Islet of Langerhans (tissue), 1 donor: ENCODE measurements around the gene LINGO3.
"Not testable (repeated sequence)": the region's sequence is repeated elsewhere in the genome, so short reads cannot be mapped to it uniquely, and the experiment has no call there.

ENCODE experiments used
- FAIRE-seq: peaks from one replicate; lab custom pipeline; 2011; peaks lifted over from hg19 to GRCh38; lab: Jason Lieb, UNC

Gene LINGO3

GRCh38 chr19:2281265-2282061 is 26.5 kb downstream of the LINGO3 start:
- not testable (repeated sequence) for FAIRE-seq

GRCh38 chr19:2280633-2281264 is 27.2 kb downstream of the LINGO3 start:
- no peak for FAIRE-seq

GRCh38 chr19:2278459-2279158 is 29.3 kb downstream of the LINGO3 start:
- FAIRE-seq: no peak

- FAIRE-seq: no peak
Observed at GRCh38 chr19:2277138-2277537, 30.8 kb downstream of the LINGO3 start.

DNA sequence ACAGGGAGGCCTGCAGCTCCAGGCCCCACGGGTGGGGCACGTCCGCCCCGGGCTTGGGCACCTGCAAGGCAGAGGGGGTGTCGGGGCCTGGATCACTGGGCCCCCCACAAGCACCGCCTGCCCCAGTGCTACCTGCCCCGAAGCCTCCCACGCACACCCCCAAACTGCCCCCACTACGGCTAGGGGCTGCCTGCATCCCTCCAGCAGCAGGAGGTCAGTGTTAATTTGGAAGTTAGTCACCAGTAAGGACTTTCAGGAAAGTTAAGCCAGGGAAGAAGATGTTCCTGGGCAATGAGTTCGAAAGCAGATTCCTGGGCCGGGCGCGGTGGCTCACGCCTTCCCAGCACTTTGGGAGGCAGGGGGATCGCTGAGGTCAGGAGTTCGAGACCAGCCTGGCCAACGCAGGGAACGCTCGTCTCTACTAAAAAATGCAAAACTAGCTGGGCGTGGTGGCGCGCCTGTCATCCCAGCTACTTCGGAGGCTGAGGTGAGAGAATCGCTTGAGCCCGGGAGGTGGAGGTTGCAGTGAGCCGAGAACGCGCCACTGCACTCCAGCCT is 31.4 kb downstream of the LINGO3 start:
- FAIRE-seq: no peak

DNA sequence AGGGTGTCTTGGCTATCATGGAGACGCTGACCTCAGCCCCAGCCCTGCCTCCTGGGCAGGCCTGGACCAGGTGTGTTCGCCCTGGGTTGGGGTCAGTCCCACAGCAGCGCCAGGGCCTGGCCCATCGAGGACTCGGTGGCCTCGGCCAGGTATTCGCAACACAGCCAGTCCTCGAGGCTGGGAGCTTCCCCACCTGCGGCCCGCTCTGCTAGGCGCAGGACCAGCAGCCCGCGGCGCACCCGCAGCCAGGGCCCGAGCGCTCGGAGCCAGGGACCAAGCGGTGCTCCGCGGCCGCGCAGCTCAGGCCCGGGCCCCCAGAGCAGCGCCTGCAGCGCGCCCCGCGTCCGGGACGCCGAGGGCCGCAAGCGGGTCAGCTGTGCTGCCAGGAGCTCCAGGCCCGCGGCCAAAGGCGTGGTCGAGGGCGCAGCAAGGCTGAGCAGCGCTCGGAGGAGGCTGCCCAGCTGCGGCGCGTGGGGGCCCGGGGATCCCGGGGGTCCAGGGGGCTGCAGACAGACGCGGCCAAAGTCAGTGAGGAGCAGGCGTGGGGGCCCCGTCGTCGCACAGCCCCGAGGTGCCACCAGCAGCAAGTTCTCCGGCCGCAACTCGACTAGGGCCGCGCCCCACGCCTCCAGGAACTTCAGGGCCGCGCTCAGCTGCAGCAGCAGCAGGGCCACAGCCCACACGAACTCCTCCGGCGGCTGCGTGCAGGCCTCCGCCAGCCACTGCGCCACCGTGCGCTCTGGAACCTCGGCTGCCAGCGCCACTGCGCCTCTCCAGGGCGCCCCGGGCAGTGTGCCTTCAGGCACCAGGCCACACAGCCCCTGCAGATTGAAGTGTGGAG is 32.1 kb downstream of the LINGO3 start:
- FAIRE-seq: no peak

DNA sequence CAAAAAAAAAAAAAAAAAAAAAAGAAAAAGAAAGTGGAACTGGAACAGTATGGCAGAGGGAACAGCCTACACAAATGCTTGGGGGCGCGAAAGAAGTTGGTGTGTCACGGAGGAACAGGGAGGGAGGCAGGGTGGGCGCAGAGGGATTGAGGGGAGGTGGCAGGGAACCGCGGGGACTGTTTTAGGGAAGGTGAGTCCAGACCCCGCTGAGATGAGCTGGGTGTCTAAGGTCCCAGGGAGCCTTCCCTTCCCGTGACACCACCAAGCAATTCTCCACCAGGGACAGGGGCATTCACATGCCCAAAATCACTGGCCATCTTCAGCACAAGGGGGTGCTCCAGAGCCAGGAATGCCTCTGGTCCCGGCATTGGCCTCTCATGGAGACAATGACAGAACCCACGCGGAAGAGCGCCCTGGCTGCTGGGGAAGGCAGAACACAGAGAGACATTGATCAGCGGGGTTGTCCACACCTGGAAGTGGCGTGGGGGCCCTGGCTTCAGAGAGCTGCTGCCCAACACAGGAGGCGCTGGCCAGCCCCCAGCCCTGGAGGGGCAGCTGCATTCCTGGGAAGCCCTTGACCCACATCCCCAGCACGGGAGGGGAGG is 32.9 kb downstream of the LINGO3 start:
- no peak for FAIRE-seq

DNA sequence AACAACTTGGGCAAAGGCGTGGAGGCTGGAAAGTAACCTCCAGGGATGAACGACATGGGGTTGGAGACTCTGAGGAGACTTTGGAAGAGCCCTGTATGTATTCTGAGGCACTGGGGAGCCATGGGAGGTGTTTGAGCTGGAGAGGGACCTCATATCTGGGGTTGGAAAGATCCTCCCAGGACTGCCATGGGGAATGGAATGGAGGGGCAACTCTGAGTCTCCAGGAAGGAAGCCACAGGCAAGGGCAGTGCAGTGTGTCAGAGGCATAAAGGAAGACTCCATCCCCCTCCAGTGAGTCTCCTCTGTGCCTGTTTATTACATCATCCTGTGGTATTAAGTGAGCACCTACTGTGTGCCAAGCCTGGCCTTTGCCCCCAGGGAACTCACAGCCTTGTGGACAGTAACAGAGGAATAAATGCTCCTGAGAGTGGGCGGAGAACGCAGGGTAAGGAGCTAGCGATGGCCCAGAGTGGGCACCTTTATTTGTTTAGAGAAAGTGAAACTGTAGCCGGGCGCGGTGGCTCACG is 33.7 kb downstream of the LINGO3 start:
- FAIRE-seq: no peak

DNA sequence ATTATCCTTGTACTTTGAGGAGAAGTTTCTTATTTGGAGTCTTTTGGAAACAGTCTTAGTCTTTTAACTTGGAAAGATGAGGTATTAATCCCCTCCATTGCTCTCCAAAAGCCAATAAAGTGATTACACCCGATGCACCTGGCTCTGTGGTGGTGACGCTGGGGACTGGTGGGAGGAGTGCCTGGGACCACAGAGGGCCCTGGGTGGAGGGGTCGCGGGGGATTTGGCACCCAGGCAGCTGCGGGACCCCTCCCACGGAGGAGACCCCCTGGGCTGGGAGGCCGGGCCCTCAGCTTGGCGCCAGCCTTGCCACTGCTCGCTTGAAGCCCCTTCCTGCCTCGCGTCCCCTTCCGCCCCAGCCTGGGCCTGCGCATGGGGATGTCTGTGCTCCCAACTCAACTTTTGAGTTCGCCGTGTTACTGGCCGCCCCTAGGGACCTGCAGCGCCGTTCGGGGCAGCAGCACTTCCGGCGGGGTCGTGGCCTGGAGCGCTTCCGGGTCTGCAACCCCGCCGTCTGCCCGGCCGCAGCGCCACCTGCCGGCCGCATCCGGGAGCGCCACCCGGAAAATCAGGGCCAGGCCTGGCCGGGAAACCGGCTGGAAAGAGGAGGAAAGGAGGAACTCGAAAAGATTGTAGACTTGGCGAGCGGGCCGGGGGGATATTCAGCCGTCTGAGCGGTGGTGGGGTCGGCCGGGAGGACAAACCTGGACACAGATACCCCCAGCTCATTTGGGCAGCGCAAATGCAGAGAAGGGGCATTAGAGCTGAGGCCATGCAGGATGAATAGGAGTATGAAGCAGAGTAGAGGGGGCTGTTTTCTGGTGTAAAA is 34.4 kb downstream of the LINGO3 start:
- no peak for FAIRE-seq

DNA sequence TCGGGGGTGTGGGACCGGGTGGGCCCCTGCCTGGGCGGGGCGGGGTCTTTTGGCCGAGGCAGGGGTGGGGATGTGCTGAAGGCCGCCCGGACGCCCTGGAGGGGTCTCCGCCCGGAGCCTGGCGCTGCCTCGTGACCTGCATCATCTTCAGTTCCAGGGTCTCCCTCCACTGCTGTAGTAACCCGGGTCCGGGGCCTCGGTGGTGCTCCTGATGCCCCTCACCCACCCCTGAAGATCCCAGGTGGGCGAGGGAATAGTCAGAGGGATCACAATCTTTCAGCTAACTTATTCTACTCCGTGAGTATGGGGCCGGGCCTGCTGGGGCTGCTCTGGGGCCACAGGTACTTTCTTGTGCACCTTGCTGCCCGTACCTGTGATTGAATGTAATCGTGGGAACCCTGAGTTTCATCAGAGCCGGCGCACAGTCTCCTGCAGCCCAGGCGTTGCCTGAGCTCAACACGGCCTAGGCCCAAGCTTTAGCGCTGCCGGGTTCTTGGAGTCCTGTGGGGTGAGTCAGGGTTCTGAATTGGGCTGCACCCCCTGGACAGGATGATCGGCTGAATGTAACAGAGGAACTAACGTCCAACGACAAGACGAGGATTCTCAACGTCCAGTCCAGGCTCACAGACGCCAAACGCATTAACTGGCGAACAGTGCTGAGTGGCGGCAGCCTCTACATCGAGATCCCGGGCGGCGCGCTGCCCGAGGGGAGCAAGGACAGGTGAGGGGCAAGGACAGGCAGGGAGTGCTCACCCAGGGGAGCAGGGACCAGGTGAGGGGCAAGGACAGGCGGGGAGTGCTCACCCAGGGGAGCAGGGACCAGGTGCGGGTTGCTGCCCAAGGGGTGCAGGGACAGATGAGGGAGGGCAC is 36.5 kb downstream of the LINGO3 start:
- FAIRE-seq: no peak

GRCh38 chr19:2270423-2271233 is 37.3 kb downstream of the LINGO3 start:
- no peak for FAIRE-seq

DNA sequence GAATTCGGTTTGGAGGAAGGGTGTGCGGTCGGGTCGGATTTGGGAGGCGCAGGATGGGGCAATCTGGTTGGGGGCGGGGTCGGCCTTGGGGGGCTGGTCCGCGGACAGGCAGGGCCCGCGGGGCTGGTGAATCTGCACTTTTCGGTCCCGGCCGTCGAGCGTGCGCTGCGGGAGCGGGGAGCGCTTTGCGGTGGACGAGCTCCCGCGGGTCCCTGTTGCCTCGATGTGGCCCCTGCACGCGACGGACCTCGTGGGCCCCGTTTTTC is 37.9 kb downstream of the LINGO3 start:
- no peak for FAIRE-seq

GRCh38 chr19:2269244-2270156 is 38.5 kb downstream of the LINGO3 start:
- peak; percentile 70 for FAIRE-seq

DNA sequence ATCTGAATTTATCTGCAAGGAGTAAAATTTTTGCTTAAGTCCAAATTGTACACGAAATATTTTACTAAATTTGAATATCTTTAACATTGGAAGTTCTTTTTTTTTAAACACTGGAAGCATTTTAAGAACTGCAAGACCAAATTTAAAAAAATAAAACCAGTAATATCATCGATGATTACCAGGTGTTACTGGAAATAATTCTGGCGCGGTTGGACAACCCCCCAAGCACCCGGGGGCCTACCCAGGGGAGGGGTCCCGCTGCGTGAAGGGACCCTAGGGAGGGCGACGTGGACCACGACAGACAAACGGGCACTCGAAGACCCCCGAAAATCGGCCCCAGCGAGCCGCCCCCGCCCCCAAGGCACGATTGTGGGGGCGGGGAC is 39.1 kb downstream of the LINGO3 start:
- no peak for FAIRE-seq

DNA sequence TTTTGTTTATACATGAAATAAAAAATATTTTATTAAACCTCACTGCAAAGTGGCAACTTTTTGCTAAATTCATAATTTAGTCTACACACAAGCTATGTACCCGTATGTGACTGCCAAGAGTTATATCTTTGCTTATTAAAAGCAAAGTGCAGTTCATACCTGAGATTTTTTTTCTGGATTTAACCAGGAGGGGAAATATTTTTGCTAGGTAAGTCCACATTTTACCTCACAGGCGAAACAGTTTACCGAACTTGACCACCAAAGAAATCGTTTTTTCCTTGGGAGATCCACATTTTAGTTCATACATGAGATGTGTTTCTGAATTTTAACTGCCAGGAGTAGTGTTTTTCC is 39.5 kb downstream of the LINGO3 start:
- FAIRE-seq: no peak

- no peak for FAIRE-seq
Observed at GRCh38 chr19:2266183-2266993, 41.6 kb downstream of the LINGO3 start.
